DMS 273 treated with DMSO at 0.1 percent for 48 hours (cell line): ENCODE results near the gene PRKAG2.
"Not testable (repeated sequence)": the region's sequence is repeated elsewhere in the genome, so short reads cannot be mapped to it uniquely, and the experiment has no call there.

Source experiments
- DNase-seq: peaks from one replicate; lab custom pipeline; 2025; lab: John Stamatoyannopoulos, UW

The PRKAG2 gene

GRCh38 chr7:151876899-151877777 lies at the start of gene PRKAG2:
PRKAG2 (minus strand) TSS chr7:151877115; CDS start chr7:151876620, 495 bp downstream.
- DNase-seq = peak; percentile 52

GRCh38 chr7:151926336-151926712 lies 49.4 kb upstream of the PRKAG2 start:
- no peak for DNase-seq

GRCh38 chr7:151925446-151926335 lies 48.8 kb upstream of the PRKAG2 start:
- DNase-seq = no peak

GRCh38 chr7:151924508-151924907 lies 47.6 kb upstream of the PRKAG2 start:
- DNase-seq = no peak

- DNase-seq = no peak
Measured at GRCh38 chr7:151924001-151924400, 47.1 kb upstream of the PRKAG2 start.

- DNase-seq = no peak
Measured at GRCh38 chr7:151923097-151923876, 46.4 kb upstream of the PRKAG2 start.

- no peak for DNase-seq
Measured at GRCh38 chr7:151921451-151921850, 44.5 kb upstream of the PRKAG2 start.

GRCh38 chr7:151920488-151920887 lies 43.6 kb upstream of the PRKAG2 start:
- DNase-seq = no peak

- no peak for DNase-seq
Measured at GRCh38 chr7:151919595-151919994, 42.7 kb upstream of the PRKAG2 start.

- DNase-seq = no peak
Measured at GRCh38 chr7:151918510-151918843, 41.6 kb upstream of the PRKAG2 start.

- DNase-seq = no peak
Measured at GRCh38 chr7:151917791-151918509, 41.0 kb upstream of the PRKAG2 start.

- DNase-seq = no peak
Measured at GRCh38 chr7:151914051-151914450, 37.1 kb upstream of the PRKAG2 start.

- not testable (repeated sequence) for DNase-seq
Measured at GRCh38 chr7:151910655-151911054, 33.7 kb upstream of the PRKAG2 start.

GRCh38 chr7:151907115-151907514 lies 30.2 kb upstream of the PRKAG2 start:
- DNase-seq = not testable (repeated sequence)

- no peak for DNase-seq
Measured at GRCh38 chr7:151905766-151906165, 28.9 kb upstream of the PRKAG2 start.

- DNase-seq = no peak
Measured at GRCh38 chr7:151905353-151905752, 28.4 kb upstream of the PRKAG2 start.

- DNase-seq = no peak
Measured at GRCh38 chr7:151904270-151904669, 27.4 kb upstream of the PRKAG2 start.

- DNase-seq = no peak
Measured at GRCh38 chr7:151903249-151904032, 26.5 kb upstream of the PRKAG2 start.

GRCh38 chr7:151902311-151902710 lies 25.4 kb upstream of the PRKAG2 start:
- no peak for DNase-seq

GRCh38 chr7:151901828-151902227 lies 24.9 kb upstream of the PRKAG2 start:
- no peak for DNase-seq
